IMR-90 (cell line): ENCODE results near the gene BCL11A. TPM values are rescaled to one million over a fixed set of nuclear protein-coding genes. Genes with fewer than 3 reads are reported as not detected.

Source experiments
- ATAC-seq: fragments of 200-7000 bp; cut with Tn5 transposase; 2 replicates; pipeline ENCODE4 v1.9.1; 2020; ENCODE audit warnings: low read depth, mild to moderate bottlenecking, moderate library complexity
- BruUV-seq: library from RNA; stranded (reverse); fragments of 400-500 nt; replicated peaks from 2 replicates; lab custom pipeline; 2021; lab: Mats Ljungman, UMichigan
- CTCF ChIA-PET: fragments of 300-600 bp; formaldehyde crosslinking; extraction: SDS; loops from one replicate; lab custom pipeline; 2021; ENCODE audit warnings: antibody characterized with exemption; lab: Yijun Ruan, JAX
- POLR2A ChIA-PET: fragments of 300-600 bp; sonication (Branson Sonifier 250); formaldehyde crosslinking; loops from one replicate; lab custom pipeline; 2022; ENCODE audit warnings: antibody characterized with exemption; ENCODE audit not compliant: unreplicated experiment; lab: Charles Lee
- DNase-seq: peaks from one replicate; pipeline ENCODE4 v3.0.0; 2013
- H2AFZ ChIP-seq: replicated peaks from 2 replicates; pipeline ENCODE3; 2013; ENCODE audit warnings: low read length, mild to moderate bottlenecking; ENCODE audit not compliant: poor library complexity
- H2AK5ac ChIP-seq: 2 replicates; pipeline ENCODE4 v1.6.1; 2013; ENCODE audit warnings: low read depth, low read length, inconsistent platforms
- H2AK9ac ChIP-seq: replicated peaks from 2 replicates; pipeline ENCODE3; 2013; ENCODE audit warnings: mild to moderate bottlenecking, low read depth, low read length, moderate library complexity; ENCODE audit not compliant: poor library complexity
- H2BK120ac ChIP-seq: 2 replicates; pipeline ENCODE4 v1.6.1; 2013; ENCODE audit warnings: low read depth, low read length, inconsistent platforms
- H2BK15ac ChIP-seq: 3 replicates; pipeline ENCODE4 v1.6.1; 2013; ENCODE audit warnings: low read depth, low read length, inconsistent platforms
- H2BK20ac ChIP-seq: 2 replicates; pipeline ENCODE4 v1.6.1; 2013; ENCODE audit warnings: low read depth, mild to moderate bottlenecking, inconsistent platforms, low read length, moderate library complexity
- H2BK5ac ChIP-seq: 2 replicates; pipeline ENCODE4 v1.6.1; 2013; ENCODE audit warnings: mild to moderate bottlenecking, low read depth, low read length, inconsistent platforms; ENCODE audit not compliant: poor library complexity, severe bottlenecking
- H3K14ac ChIP-seq: replicated peaks from 2 replicates; pipeline ENCODE4 v1.6.1; 2013; ENCODE audit warnings: low read depth, low read length, inconsistent platforms
- H3K18ac ChIP-seq: 2 replicates; pipeline ENCODE4 v1.6.1; 2013; ENCODE audit warnings: low read depth, low read length, control low read depth
- H3K23ac ChIP-seq: 2 replicates; pipeline ENCODE4 v1.6.1; 2013; ENCODE audit warnings: low read depth, low read length, inconsistent platforms
- H3K27ac ChIP-seq: 2 replicates; pipeline ENCODE4 v1.5.1; 2013; ENCODE audit warnings: mild to moderate bottlenecking, control low read depth, low read length; ENCODE audit not compliant: insufficient read depth
- H3K27me3 ChIP-seq: 2 replicates; pipeline ENCODE4 v1.6.1; 2013; ENCODE audit warnings: low read length; ENCODE audit not compliant: control insufficient read depth, insufficient read depth
- H3K36me3 ChIP-seq: 2 replicates; pipeline ENCODE4 v1.6.1; 2013; ENCODE audit warnings: low read length, mixed read lengths; ENCODE audit not compliant: control insufficient read depth, insufficient read depth
- H3K4ac ChIP-seq: 2 replicates; pipeline ENCODE4 v1.6.1; 2013; ENCODE audit warnings: low read depth, low read length, inconsistent platforms
- H3K4me1 ChIP-seq: 2 replicates; pipeline ENCODE4 v1.6.1; 2013; ENCODE audit warnings: low read length, mixed read lengths; ENCODE audit not compliant: control insufficient read depth, insufficient read depth
- H3K4me2 ChIP-seq: 2 replicates; pipeline ENCODE4 v1.6.1; 2013; ENCODE audit warnings: low read depth, mild to moderate bottlenecking, control low read depth, low read length, moderate library complexity
- H3K4me3 ChIP-seq: 2 replicates; pipeline ENCODE4 v1.5.1; 2013; ENCODE audit warnings: low read depth, mild to moderate bottlenecking, control low read depth, low read length, moderate library complexity; ENCODE audit not compliant: insufficient read depth
- H3K56ac ChIP-seq: 2 replicates; pipeline ENCODE4 v1.6.1; 2013; ENCODE audit warnings: low read length, inconsistent platforms; ENCODE audit not compliant: insufficient read depth; ENCODE audit errors: extremely low read depth
- H3K79me1 ChIP-seq, 2 experiments: 2 replicates each; pipeline ENCODE4 v1.6.1; 2013; ENCODE audit warnings: low read length in 2 of 2, inconsistent platforms in 1 of 2, low read depth in 1 of 2
- H3K9ac ChIP-seq: 2 replicates; pipeline ENCODE4 v1.6.1; 2013; ENCODE audit warnings: low read depth, low read length, control low read depth
- H3K9me1 ChIP-seq: 2 replicates; pipeline ENCODE4 v1.6.1; 2013; ENCODE audit warnings: low read length, inconsistent platforms; ENCODE audit not compliant: insufficient read depth
- H3K9me3 ChIP-seq: 2 replicates; pipeline ENCODE4 v1.6.1; 2013; ENCODE audit warnings: low read length; ENCODE audit not compliant: control insufficient read depth, insufficient read depth
- H4K20me1 ChIP-seq: 2 replicates; pipeline ENCODE4 v1.6.1; 2013; ENCODE audit warnings: low read length, inconsistent platforms; ENCODE audit not compliant: insufficient read depth
- H4K5ac ChIP-seq: 2 replicates; pipeline ENCODE4 v1.6.1; 2013; ENCODE audit warnings: mild to moderate bottlenecking, low read depth, low read length, control low read depth
- H4K8ac ChIP-seq, 2 experiments: 2 replicates each; pipeline ENCODE4 v1.6.1; 2013; ENCODE audit warnings: low read depth in 2 of 2, low read length in 2 of 2, control low read depth in 1 of 2, inconsistent platforms in 1 of 2
- H4K91ac ChIP-seq: 2 replicates; pipeline ENCODE4 v1.6.1; 2013; ENCODE audit warnings: low read depth, low read length, inconsistent platforms; ENCODE audit not compliant: insufficient read depth
- CEBPB ChIP-seq: IDR thresholded peaks from 2 replicates; pipeline ENCODE4 v1.6.1; 2012; ENCODE audit warnings: low read depth, low read length, improper control_type of control experiment
- CHD1 ChIP-seq: IDR thresholded peaks from 2 replicates; pipeline ENCODE4 v1.6.1; 2012; ENCODE audit warnings: low read depth, low read length, improper control_type of control experiment
- CTCF ChIP-seq: conservative IDR thresholded peaks from 2 replicates; pipeline ENCODE4 v1.5.1; 2012; ENCODE audit warnings: mild to moderate bottlenecking, low read depth, low read length, improper control_type of control experiment
- ELK1 ChIP-seq: fragments of 150-350 bp; IDR thresholded peaks from 2 replicates; pipeline ENCODE4 v1.6.1; 2016; ENCODE audit warnings: low read depth, mild to moderate bottlenecking, low read length, moderate library complexity, borderline replicate concordance
- FOS ChIP-seq: fragments of 150-350 bp; IDR thresholded peaks from 2 replicates; pipeline ENCODE4 v1.6.1; 2016; ENCODE audit warnings: low read depth, low read length
- MAFK ChIP-seq: IDR thresholded peaks from 2 replicates; pipeline ENCODE4 v1.6.1; 2012; ENCODE audit warnings: low read depth, low read length, improper control_type of control experiment
- MAZ ChIP-seq: IDR thresholded peaks from 2 replicates; pipeline ENCODE4 v1.6.1; 2012; ENCODE audit warnings: low read depth, mild to moderate bottlenecking, low read length, improper control_type of control experiment, moderate library complexity, borderline replicate concordance
- MXI1 ChIP-seq: IDR thresholded peaks from 2 replicates; pipeline ENCODE4 v1.6.1; 2012; ENCODE audit warnings: low read depth, mild to moderate bottlenecking, low read length, moderate library complexity, borderline replicate concordance
- POLR2A ChIP-seq: IDR thresholded peaks from 2 replicates; pipeline ENCODE4 v1.6.1; 2012; ENCODE audit warnings: mild to moderate bottlenecking, low read depth, low read length
- RCOR1 ChIP-seq: IDR thresholded peaks from 2 replicates; pipeline ENCODE4 v1.6.1; 2012; ENCODE audit warnings: mild to moderate bottlenecking, low read length, improper control_type of control experiment; ENCODE audit not compliant: insufficient replicate concordance
- RFX5 ChIP-seq: IDR thresholded peaks from 2 replicates; pipeline ENCODE4 v1.8.0; 2012; ENCODE audit warnings: low read depth, mild to moderate bottlenecking, low read length, moderate library complexity
- USF2 ChIP-seq: fragments of 150-350 bp; IDR thresholded peaks from 2 replicates; pipeline ENCODE4 v1.6.1; 2017; ENCODE audit warnings: mild to moderate bottlenecking, antibody characterized with exemption, low read length, low read depth
- WGBS, 2 experiments: methylation state at CpG; one replicate each; pipeline versions ENCODE4 v1.1.5 to v1.1.7; 2013; ENCODE audit warnings: missing lambda C conversion rate in 2 of 2; ENCODE audit not compliant: insufficient read length in 1 of 2; ENCODE audit errors: extremely low coverage in 2 of 2; 5-methylcytosine and 5-hydroxymethylcytosine counted together
- dilution Hi-C: fragments of 300-500 bp; cut with HindIII; formaldehyde crosslinking; loops from one replicate; pipeline ENCODE4 v1.14.3; 2018; ENCODE audit warnings: low sequenced_read_pairs; ENCODE audit not compliant: unreplicated experiment
- in situ Hi-C: fragments of 300-500 bp; cut with MboI; formaldehyde crosslinking; loops from 3 replicates; pipeline ENCODE4 v1.14.3; 2019; ENCODE audit warnings: low sequenced_read_pairs, inconsistent platforms, mixed read lengths
- intact Hi-C: fragments of 100-400 bp; cut with micrococcal nuclease; formaldehyde crosslinking; loops from 2 replicates; pipeline ENCODE4 v1.10.0; 2022
- polyA plus RNA-seq, 3 experiments: library from polyadenylated mRNA; depleted of rRNA; stranded (reverse); fragments of >200 nt; gene quantifications; 2 replicates each; pipeline ENCODE4 v1.2.3, GENCODE V29; 2012; ENCODE audit warnings: low replicate concordance in 1 of 3
- total RNA-seq: library from RNA; depleted of rRNA; stranded (reverse); fragments of >200 nt; gene quantifications from 2 replicates; pipeline ENCODE4 v1.2.3, GENCODE V29; 2012

BCL11A gene
- total and polyA plus RNA-seq, 2 of the 4 experiments (the other 2 are of a cell fraction) = 1.0 to 1.1 TPM

GRCh38 chr2:60461421-60462108 is 91.9 kb downstream of the BCL11A start:
- Histone ChIP-seq H2AK5ac (no peak overlapping the region), H3K18ac (no peak overlapping the region), H3K23ac (no peak overlapping the region), H2BK15ac (no peak overlapping the region), H3K4me2 (no peak overlapping the region), H3K14ac (no peak overlapping the region), H4K20me1 (no peaks in the 10 kb centered on the region), H3K4me1 (no peaks in the 10 kb centered on the region), H3K27me3 (no peaks in the 10 kb centered on the region), H4K5ac (no peak overlapping the region), H2AFZ (no peak overlapping the region), H3K36me3 (0 out of 2 replicates have a peak, but pooled peaks cover 1% of the 10 kb centered on the region), H3K4me3 (no peak overlapping the region), H4K91ac (no peak overlapping the region), H2AK9ac (no peak overlapping the region), H3K27ac (no peak overlapping the region), H2BK20ac (no peak overlapping the region), H3K56ac (no peak overlapping the region), H2BK120ac (no peak overlapping the region), H3K9me3 (no peaks in the 10 kb centered on the region), H3K79me1 (no peaks in the 10 kb centered on the region), H3K9me1 (no peaks in the 10 kb centered on the region), H3K4ac (no peak overlapping the region), H4K8ac (no peak overlapping the region), H3K9ac (no peak overlapping the region), H2BK5ac (no peak overlapping the region)
- ChIA-PET POLR2A (no interaction called here), CTCF (no interaction called here)
- no peak for DNase-seq
- 95% methylated on average over 19 of the region's 47 CpGs; no CpG with 5 or more reads in 1 of the 2 experiments for WGBS, 2 experiments
- dilution Hi-C loops = no loop called here
- in situ Hi-C loops = no loop called here
- no TSS peak for BruUV-seq
- TF ChIP-seq ELK1 (no peak), FOS (no peak), MAFK (no peak), MAZ (no peak), POLR2A (no peak), USF2 (no peak), CTCF (no peak), CEBPB (no peak), CHD1 (no peak), RCOR1 (no peak), MXI1 (no peak), RFX5 (no peak)
- intact Hi-C loops = no loop called here
- ATAC-seq = no peak
